ENCODE measurements around the gene ZNF296.

GRCh38 chr19:45030825-45031224 is 45.5 kb downstream of the ZNF296 start:
- TF ChIP-seq, protein P1, sequence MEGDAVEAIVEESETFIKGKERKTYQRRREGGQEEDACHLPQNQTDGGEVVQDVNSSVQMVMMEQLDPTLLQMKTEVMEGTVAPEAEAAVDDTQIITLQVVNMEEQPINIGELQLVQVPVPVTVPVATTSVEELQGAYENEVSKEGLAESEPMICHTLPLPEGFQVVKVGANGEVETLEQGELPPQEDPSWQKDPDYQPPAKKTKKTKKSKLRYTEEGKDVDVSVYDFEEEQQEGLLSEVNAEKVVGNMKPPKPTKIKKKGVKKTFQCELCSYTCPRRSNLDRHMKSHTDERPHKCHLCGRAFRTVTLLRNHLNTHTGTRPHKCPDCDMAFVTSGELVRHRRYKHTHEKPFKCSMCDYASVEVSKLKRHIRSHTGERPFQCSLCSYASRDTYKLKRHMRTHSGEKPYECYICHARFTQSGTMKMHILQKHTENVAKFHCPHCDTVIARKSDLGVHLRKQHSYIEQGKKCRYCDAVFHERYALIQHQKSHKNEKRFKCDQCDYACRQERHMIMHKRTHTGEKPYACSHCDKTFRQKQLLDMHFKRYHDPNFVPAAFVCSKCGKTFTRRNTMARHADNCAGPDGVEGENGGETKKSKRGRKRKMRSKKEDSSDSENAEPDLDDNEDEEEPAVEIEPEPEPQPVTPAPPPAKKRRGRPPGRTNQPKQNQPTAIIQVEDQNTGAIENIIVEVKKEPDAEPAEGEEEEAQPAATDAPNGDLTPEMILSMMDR (IDR thresholded peaks at IDR 0.05; ENCODE audit: poor library complexity, severe bottlenecking) = no peak
- no peak for TF ChIP-seq SMC3 (conservative IDR thresholded peaks at IDR 0.05; ENCODE audit: poor library complexity)
- no peak for TF ChIP-seq EZH2 (IDR thresholded peaks at IDR 0.05; ENCODE audit: borderline replicate concordance, insufficient read depth, low read length, poor library complexity, severe bottlenecking)
- TF ChIP-seq RAD21 (conservative IDR thresholded peaks at IDR 0.05) = no peak
- TF ChIP-seq MXI1 (conservative IDR thresholded peaks at IDR 0.05; ENCODE audit: poor library complexity, severe bottlenecking) = no peak
- TF ChIP-seq TAF1 (IDR thresholded peaks at IDR 0.05; ENCODE audit: low read depth) = no peak
- TF ChIP-seq POLR2AphosphoS5 (IDR thresholded peaks at IDR 0.05) = no peak
- no peak for TF ChIP-seq REST (IDR thresholded peaks at IDR 0.05; ENCODE audit: borderline replicate concordance)
- TF ChIP-seq EP300 (conservative IDR thresholded peaks at IDR 0.05; ENCODE audit: poor library complexity, severe bottlenecking) = no peak

Measured in neural cell (in vitro differentiated cells).